Mucosa of gallbladder (tissue), 1 donor: ENCODE results near the gene SRA1. TPM values are rescaled to one million over a fixed set of nuclear protein-coding genes. Genes with fewer than 3 reads are reported as not detected.

ENCODE experiments used
- DNase-seq: peaks from one replicate; pipeline ENCODE4 v3.0.0-alpha.2; 2020; ENCODE audit warnings: low spot score
- total RNA-seq: library from RNA; stranded (reverse); gene quantifications from one replicate; pipeline ENCODE4 v1.2.1, GENCODE V29; 2021
- donor health status: DM: no; HTN: no; CAD: no.

SRA1 gene
- total RNA-seq, 1 donor from 2014 or later = 27.2 TPM

- DNase-seq = no peak
Observed at GRCh38 chr5:140570488-140570887, 13.2 kb upstream of the SRA1 start.

- no peak for DNase-seq
Observed at GRCh38 chr5:140570058-140570457, 12.8 kb upstream of the SRA1 start.

GRCh38 chr5:140569197-140569596 lies 11.9 kb upstream of the SRA1 start:
- DNase-seq = no peak

- no peak for DNase-seq
Observed at GRCh38 chr5:140568443-140569063, 11.3 kb upstream of the SRA1 start.

DNA sequence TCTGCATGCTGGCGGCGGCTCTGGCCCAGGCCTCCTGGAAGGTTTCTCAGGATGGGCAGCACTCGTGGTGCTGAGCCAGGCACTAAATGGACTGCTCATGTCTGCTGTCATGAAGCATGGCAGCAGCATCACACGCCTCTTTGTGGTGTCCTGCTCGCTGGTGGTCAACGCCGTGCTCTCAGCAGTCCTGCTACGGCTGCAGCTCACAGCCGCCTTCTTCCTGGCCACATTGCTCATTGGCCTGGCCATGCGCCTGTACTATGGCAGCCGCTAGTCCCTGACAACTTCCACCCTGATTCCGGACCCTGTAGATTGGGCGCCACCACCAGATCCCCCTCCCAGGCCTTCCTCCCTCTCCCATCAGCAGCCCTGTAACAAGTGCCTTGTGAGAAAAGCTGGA lies 10.6 kb upstream of the SRA1 start:
- DNase-seq = no peak

DNA sequence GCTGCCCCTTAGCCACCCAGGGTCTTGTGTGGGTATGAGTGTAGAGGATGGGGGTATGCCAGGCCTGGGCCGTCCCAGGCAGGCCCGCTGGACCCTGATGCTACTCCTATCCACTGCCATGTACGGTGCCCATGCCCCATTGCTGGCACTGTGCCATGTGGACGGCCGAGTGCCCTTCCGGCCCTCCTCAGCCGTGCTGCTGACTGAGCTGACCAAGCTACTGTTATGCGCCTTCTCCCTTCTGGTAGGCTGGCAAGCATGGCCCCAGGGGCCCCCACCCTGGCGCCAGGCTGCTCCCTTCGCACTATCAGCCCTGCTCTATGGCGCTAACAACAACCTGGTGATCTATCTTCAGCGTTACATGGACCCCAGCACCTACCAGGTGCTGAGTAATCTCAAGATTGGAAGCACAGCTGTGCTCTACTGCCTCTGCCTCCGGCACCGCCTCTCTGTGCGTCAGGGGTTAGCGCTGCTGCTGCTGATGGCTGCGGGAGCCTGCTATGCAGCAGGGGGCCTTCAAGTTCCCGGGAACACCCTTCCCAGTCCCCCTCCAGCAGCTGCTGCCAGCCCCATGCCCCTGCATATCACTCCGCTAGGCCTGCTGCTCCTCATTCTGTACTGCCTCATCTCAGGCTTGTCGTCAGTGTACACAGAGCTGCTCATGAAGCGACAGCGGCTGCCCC lies 10.0 kb upstream of the SRA1 start:
- DNase-seq = no peak

DNA sequence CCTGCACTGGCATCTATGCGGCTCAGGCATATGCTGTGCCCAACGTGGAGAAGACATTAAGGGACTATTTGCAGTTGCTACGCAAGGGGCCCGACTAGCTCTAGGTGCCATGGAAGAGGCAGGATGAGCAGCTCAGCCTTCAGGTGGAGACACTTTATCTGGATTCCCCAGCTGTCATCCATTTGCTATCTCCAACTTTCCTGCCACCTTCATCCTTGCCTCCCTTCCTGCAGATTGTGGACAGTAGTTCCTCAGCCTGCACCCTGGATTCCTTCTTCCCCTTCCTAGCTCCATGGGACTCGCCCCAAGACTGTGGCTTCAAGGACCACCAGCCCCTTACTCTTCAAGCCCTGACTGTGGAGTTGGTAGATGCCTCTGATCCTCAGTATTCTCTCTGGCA lies 9.4 kb upstream of the SRA1 start:
- DNase-seq = no peak

GRCh38 chr5:140565780-140566095 lies 8.5 kb upstream of the SRA1 start:
- no peak for DNase-seq

DNA sequence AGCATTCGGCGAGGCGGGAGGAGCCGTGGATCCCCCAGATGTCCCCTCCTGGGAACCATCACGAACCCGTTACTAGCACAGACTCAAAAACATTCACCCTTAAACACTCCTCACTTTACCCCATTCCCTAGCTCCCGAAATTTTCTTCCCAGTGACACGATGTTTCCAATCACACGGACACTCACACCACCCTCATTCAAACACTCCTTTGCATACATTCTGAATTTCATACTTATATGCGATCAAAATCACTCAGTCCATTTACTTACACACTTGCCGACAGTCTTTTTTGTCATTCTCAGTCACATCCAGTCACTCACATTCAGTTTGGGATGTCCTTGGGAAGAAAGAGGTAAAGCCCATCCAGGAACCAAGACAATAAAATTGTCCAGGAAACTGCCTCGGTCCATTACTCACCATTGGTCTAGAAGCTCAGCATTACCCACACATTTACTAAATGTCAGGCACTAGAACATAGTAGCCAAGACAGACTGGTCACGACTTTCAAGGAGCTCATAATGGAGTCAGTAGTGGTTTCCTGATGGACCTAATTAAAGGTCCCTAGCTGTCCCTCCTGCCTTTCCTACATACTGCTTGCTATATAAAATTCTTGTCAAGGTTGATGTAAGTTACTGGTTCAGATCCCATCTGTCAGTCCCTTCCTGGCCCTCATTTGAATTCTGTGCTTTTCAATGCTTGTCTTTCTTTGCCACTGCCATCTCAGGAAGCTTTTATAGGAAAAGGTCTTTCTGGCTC lies 7.9 kb upstream of the SRA1 start:
- no peak for DNase-seq

GRCh38 chr5:140564196-140565023 lies 7.1 kb upstream of the SRA1 start, which contains the start of the genes APBB3 and SLC35A4:
Gene APBB3 (minus strand): TSS chr5:140564598. CDS start chr5:140564245, 353 bp downstream.
Gene SLC35A4 (plus strand): TSS chr5:140564828. CDS start chr5:140567170, 2,342 bp downstream.
- DNase-seq = peak; percentile 98

- DNase-seq = no peak
Observed at GRCh38 chr5:140563596-140563995, 6.3 kb upstream of the SRA1 start.

DNA sequence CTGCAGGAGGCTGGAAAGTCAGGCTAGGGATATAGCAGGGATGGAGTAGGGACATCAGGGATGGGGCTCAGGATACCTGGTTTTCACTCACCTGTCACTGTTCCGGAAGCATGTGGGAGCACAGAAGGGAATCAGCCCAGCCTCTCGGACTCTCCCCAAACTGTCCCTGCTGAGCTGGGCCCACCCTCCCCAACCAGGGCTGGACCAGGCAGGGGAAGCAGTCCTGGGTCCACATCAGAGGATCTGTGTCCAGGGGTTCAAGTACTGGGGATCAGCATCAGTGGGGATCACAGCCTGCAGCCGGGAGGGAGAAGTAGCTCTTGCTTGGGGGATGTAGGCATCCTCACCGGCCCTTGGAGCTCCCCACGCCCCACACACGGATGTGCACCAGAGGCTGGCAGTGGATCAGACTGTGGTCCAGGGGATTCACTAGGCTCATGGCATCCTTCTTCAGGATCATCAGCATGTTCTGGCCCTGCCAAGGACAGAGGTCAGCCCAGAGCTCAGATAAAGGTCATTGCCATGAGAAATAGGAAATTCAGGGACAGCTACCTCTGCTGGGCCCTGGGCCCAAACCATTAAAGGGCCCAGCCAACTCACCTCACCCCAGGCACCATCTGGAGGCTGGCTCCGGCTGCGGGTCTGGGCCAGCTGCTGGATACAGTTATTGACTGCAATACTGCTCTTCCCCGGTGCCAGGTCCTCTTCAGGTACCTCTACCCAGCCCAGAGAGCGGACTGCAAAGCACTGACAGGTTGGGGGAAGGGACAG lies 4.7 kb upstream of the SRA1 start:
- no peak for DNase-seq

GRCh38 chr5:140560227-140560626 lies 3.0 kb upstream of the SRA1 start:
- DNase-seq = no peak

DNA sequence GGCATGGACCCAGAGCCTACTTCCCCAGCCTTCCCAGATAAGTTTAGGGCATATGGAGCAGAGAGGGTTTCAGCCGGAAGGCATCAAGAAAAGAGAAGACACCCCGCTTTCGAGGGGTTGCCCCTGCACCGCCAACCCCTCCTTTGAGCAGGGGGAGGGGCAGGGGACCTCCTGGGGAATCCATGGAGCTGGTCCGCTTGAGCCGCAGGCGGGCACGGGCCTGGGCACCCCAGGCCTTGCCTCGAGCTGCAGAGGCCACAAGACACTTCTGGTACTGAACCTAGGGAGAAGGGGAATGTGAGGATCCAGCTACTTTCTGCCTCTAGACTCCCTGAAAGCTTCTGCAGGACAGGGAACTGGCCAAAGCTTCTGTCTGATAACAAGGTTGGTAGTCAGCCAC lies 1.3 kb upstream of the SRA1 start:
- no peak for DNase-seq

DNA sequence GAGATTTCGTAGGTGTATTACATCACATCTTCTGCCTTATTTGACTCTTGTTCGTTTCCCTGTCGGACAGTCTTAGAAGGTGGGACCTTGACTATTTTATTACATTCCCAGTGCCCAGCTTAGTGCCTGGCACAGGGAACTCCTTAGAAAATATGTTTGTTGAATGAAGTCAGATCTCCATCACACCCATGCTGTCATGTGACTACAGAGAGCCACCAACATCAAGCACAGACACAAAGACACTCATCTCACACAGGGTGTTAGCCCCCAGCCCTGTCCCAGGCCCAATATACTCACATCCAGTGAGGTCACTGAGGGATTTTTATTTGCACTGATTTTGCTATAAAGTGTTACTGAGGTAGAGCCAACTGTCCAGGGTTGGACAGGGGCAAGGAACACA lies 692 bp upstream of the SRA1 start:
- no peak for DNase-seq

- no peak for DNase-seq
Observed at GRCh38 chr5:140556438-140556837, 835 bp downstream of the SRA1 start.

DNA sequence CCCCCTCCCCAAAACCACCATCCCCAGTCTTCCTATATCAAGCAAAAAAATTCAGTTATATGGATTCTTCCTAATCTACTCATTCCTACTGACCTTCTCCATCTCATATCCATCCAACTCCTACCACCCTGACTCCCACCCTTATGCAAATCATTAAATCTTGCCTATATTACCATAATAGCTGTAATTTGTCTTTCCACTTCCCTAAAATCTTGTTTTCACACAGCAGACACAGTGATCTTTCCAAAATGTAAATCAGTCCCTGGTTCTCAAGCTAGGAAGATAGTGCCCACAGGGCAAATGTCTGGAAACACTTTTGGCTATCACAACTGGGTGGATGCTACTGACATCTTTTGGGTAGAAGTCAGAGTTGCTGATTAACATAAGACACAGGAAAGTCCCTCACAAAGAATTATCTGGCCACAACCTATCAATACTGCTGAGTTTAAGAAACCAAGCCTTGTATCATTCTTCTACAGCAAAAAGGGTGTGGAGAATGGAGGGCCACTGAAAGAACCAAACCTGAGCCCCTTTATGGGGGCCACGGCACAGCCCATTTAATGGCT lies 1.4 kb downstream of the SRA1 start:
- DNase-seq = no peak

DNA sequence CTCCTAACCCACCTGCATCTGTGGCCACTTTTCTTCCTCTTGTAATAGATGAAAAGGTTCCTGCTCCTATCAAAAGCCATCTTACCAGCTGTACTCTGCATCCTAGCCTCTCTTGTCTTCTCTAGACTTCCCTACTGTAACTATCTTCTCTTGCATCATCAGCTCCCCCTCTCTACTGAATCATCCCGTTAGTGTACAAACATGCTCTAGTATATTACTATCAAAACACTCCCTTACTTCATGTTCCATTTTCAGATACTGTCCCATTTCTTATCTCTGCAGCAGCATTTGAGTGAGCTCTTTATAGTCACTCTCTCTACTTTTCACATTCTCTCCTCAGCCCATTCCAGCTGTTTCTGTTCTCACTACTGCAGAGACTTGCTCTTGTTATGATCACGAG lies 2.8 kb downstream of the SRA1 start:
- no peak for DNase-seq

DNA sequence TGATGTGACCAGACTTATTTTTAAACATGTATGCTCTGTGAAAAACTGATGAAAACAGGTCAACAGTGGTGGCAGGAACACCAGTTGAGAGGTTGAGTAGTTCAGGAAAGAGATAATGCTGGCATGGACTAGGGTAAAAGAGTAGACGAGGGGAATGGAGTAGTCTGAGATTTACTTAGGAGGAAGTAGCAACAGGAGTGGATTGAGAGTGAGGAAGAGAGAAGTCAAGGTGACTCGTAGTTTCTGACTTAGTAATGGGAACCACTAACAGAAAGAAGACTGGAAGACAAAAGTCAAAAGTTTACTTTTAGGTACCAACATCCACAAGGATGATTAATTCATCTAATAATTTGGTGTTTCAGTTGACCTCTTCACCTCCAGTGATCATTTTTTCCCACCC lies 3.6 kb downstream of the SRA1 start:
- DNase-seq = no peak

GRCh38 chr5:140551872-140552271 lies 5.4 kb downstream of the SRA1 start:
- DNase-seq = peak; percentile 3
